K562 (cell line): ENCODE measurements around the gene PBXIP1. TPM values are rescaled to one million over a fixed set of nuclear protein-coding genes. Genes with fewer than 3 reads are reported as not detected.
A peak's percentile ranks its signal among the peaks of the same experiment; 100 is the strongest.

ENCODE experiments used
- ATAC-seq: fragments of 200-7000 bp; cut with Tn5 transposase; 3 replicates; pipeline ENCODE4 v1.9.1; 2020; ENCODE audit warnings: moderate library complexity
- BruUV-seq: library from RNA; stranded (reverse); fragments of 400-500 nt; replicated peaks from 2 replicates; lab custom pipeline; 2021; lab: Mats Ljungman, UMichigan
- CTCF ChIA-PET: fragments of 300-600 bp; formaldehyde crosslinking; extraction: SDS; loops from one replicate; lab custom pipeline; 2021; ENCODE audit warnings: low intra/inter-chr PET ratio; lab: Yijun Ruan, JAX
- POLR2A ChIA-PET: fragments of 300-600, 350-650 bp; sonication (Branson Sonifier 250); formaldehyde crosslinking; extraction: SDS; loops from one replicate; lab custom pipeline; 2021; ENCODE audit warnings: antibody characterized with exemption, inconsistent platforms; lab: Yijun Ruan, JAX
- DNase-seq, 4 experiments: peaks; one replicate each; pipeline versions ENCODE4 v3.0.0 to v3.0.0-alpha.2; 2011 to 2018; ENCODE audit warnings: low spot score in 3 of 4, mixed read lengths in 3 of 4; ENCODE audit errors: extremely low read depth in 1 of 4
- FAIRE-seq: peaks from 2 replicates; lab custom pipeline; 2011; peaks lifted over from hg19 to GRCh38; lab: Jason Lieb, UNC
- H2AFZ ChIP-seq: 2 replicates; pipeline ENCODE4 v1.6.0; 2011; ENCODE audit warnings: low read depth, low read length, control low read depth, inconsistent platforms
- H3K27ac ChIP-seq: fragments of 200-600 bp; 3 replicates; pipeline ENCODE4 v1.8.0; 2011; ENCODE audit warnings: low read depth, mild to moderate bottlenecking, control low read depth, inconsistent platforms, low read length, moderate library complexity, mixed read lengths; ENCODE audit errors: extremely low read depth
- H3K27me3 ChIP-seq, 2 experiments: fragments of 300-600 bp in 1 of 2; 2 replicates in 1 of 2; 3 replicates in 1 of 2; pipeline versions ENCODE4 v1.6.0 to v1.8.0; 2011; ENCODE audit warnings: inconsistent platforms in 2 of 2, low read length in 2 of 2, mild to moderate bottlenecking in 1 of 2, mixed read lengths in 1 of 2, moderate library complexity in 1 of 2; ENCODE audit not compliant: control insufficient read depth in 2 of 2, insufficient read depth in 2 of 2
- H3K36me3 ChIP-seq: fragments of 300-600 bp; 3 replicates; pipeline ENCODE4 v1.8.0; 2011; ENCODE audit warnings: mild to moderate bottlenecking, low read length, inconsistent platforms; ENCODE audit not compliant: control insufficient read depth, insufficient read depth
- H3K4me1 ChIP-seq, 2 experiments: fragments of 200-600 bp in 1 of 2; replicated peaks in 1 of 2; 2 replicates in 1 of 2; 3 replicates in 1 of 2; pipeline versions ENCODE4 v1.5.1 to v1.8.0; 2011; ENCODE audit warnings: inconsistent platforms in 2 of 2, low read length in 2 of 2, mild to moderate bottlenecking in 1 of 2, mixed read lengths in 1 of 2, moderate library complexity in 1 of 2; ENCODE audit not compliant: control insufficient read depth in 2 of 2, insufficient read depth in 2 of 2
- H3K4me2 ChIP-seq: 2 replicates; pipeline ENCODE4 v1.6.1; 2011; ENCODE audit warnings: low read length, control low read depth, inconsistent platforms, mixed read lengths; ENCODE audit not compliant: insufficient read depth
- H3K4me3 ChIP-seq: fragments of 200-600 bp; sonication (generic), shearing (Covaris generic); 2 replicates; pipeline ENCODE4 v1.5.1; 2016; ENCODE audit warnings: control low read depth, inconsistent platforms
- H3K79me2 ChIP-seq: fragments of 200-600 bp; 3 replicates; pipeline ENCODE4 v1.8.0; 2011; ENCODE audit warnings: low read length, inconsistent platforms; ENCODE audit not compliant: control insufficient read depth, insufficient read depth
- H3K9ac ChIP-seq, 2 experiments: 2 replicates each; pipeline versions ENCODE4 v1.6.0 to v1.6.1; 2011; ENCODE audit warnings: low read depth in 2 of 2, low read length in 2 of 2, control low read depth in 1 of 2, inconsistent platforms in 1 of 2, mild to moderate bottlenecking in 1 of 2, mixed read lengths in 1 of 2; ENCODE audit not compliant: insufficient read depth in 1 of 2
- H3K9me1 ChIP-seq: one replicate; pipeline ENCODE4 v1.6.0; 2011; ENCODE audit warnings: inconsistent platforms, mild to moderate bottlenecking, low read length, moderate library complexity; ENCODE audit not compliant: control insufficient read depth, insufficient read depth
- H3K9me3 ChIP-seq: replicated peaks from 2 replicates; pipeline ENCODE4 v1.5.1; 2011; ENCODE audit warnings: low read depth, low read length, inconsistent platforms; ENCODE audit not compliant: control insufficient read depth, insufficient read depth
- H4K20me1 ChIP-seq: replicated peaks from 2 replicates; pipeline ENCODE4 v1.6.1; 2011; ENCODE audit warnings: low read length, inconsistent platforms, mixed read lengths; ENCODE audit not compliant: control insufficient read depth, insufficient read depth
- DPF2 ChIP-seq: fragments of 450-650 bp; IDR thresholded peaks from 2 replicates; pipeline ENCODE4 v1.6.1; 2016
- HDGF ChIP-seq: fragments of 450-650 bp; IDR thresholded peaks from 2 replicates; pipeline ENCODE4 v1.6.1; 2016
- KDM2B ChIP-seq: fragments of 250-450 bp; sonication (Bioruptor Pico); IDR thresholded peaks from 2 replicates; pipeline ENCODE4 v1.8.0; 2021; ENCODE audit warnings: mild to moderate bottlenecking, moderate library complexity
- POLR2AphosphoS5 ChIP-seq: IDR thresholded peaks from 2 replicates; pipeline ENCODE4 v1.6.1; 2011; ENCODE audit warnings: mild to moderate bottlenecking, low read depth, low read length, moderate library complexity; ENCODE audit not compliant: control insufficient read depth, insufficient read depth
- POLR2B ChIP-seq: fragments of 450-650 bp; IDR thresholded peaks from 2 replicates; pipeline ENCODE4 v1.6.1; 2018; ENCODE audit warnings: low read depth; ENCODE audit not compliant: partially characterized antibody
- SIN3A ChIP-seq, 2 experiments: fragments of 150-350 bp in 1 of 2; IDR thresholded peaks; 2 replicates each; pipeline ENCODE4 v1.6.1; 2011 to 2016; ENCODE audit warnings: borderline replicate concordance in 2 of 2, low read depth in 2 of 2, low read length in 2 of 2, mild to moderate bottlenecking in 2 of 2, moderate library complexity in 2 of 2; ENCODE audit not compliant: control insufficient read depth in 1 of 2
- ZNF785 ChIP-seq: fragments of 250-450 bp; sonication (Bioruptor Pico); IDR thresholded peaks from 2 replicates; pipeline ENCODE4 v1.4.0; 2020; ENCODE audit warnings: mild to moderate bottlenecking
- WGBS: fragments of 100-300 bp; shearing (Covaris generic); methylation state at CpG from one replicate; pipeline ENCODE4 v1.1.6; 2016; ENCODE audit warnings: low coverage, mixed read lengths; ENCODE audit not compliant: insufficient coverage; ENCODE audit errors: missing lambda C conversion rate; 5-methylcytosine and 5-hydroxymethylcytosine counted together
- in situ Hi-C: fragments of 300-500 bp; cut with MboI; formaldehyde crosslinking; loops from 4 replicates; pipeline ENCODE4 v1.15.0; 2018; ENCODE audit warnings: inconsistent platforms, mixed read lengths
- intact Hi-C: fragments of 100-400 bp; cut with micrococcal nuclease; formaldehyde crosslinking; loops from 2 replicates; pipeline ENCODE4 v1.14.2; 2022
- polyA plus RNA-seq, 8 experiments: library from polyadenylated mRNA; depleted of rRNA in 4 of 8; stranded (reverse) in 5 of 8; unstranded in 3 of 8; fragments of >200 nt; fragmentation: Nextera tagmentation in 2 of 8; fragmentation: Illumina TruSeq in 1 of 8; extraction: Ambion mirVana in 2 of 8; extraction: Trizol in 1 of 8; gene quantifications; 2 replicates each; pipeline versions ENCODE4 v1.2.1 to v1.2.3, GENCODE V29; 2011 to 2014; ENCODE audit warnings: inconsistent platforms in 1 of 8, missing spikeins in 1 of 8
- total RNA-seq, 7 experiments: library from RNA; depleted of rRNA in 6 of 7; stranded (reverse); fragments of >200 nt in 6 of 7; fragmentation: Illumina TruSeq in 2 of 7; extraction: Trizol in 2 of 7; gene quantifications; 2 replicates each; pipeline versions ENCODE4 v1.2.1 to v1.2.3, GENCODE V29; 2011 to 2021; ENCODE audit warnings: low replicate concordance in 1 of 7
- TF ChIP-seq, protein P1 (sequence below): fragments of 450-650 bp; IDR thresholded peaks from one replicate; pipeline ENCODE4 v1.6.1; 2018; ENCODE audit warnings: mild to moderate bottlenecking, moderate library complexity; ENCODE audit not compliant: partially characterized antibody
- TF ChIP-seq, protein P2 (sequence below): fragments of 150-350 bp; conservative IDR thresholded peaks from 2 replicates; pipeline ENCODE4 v1.6.1; 2014; ENCODE audit warnings: low read length

The PBXIP1 gene
- total and polyA plus RNA-seq, 9 of the 15 experiments (the other 6 are each of a cell fraction or from before 2014, with no cell fraction given), result 0.13 to 8.3 (median 5.8) TPM

DNA sequence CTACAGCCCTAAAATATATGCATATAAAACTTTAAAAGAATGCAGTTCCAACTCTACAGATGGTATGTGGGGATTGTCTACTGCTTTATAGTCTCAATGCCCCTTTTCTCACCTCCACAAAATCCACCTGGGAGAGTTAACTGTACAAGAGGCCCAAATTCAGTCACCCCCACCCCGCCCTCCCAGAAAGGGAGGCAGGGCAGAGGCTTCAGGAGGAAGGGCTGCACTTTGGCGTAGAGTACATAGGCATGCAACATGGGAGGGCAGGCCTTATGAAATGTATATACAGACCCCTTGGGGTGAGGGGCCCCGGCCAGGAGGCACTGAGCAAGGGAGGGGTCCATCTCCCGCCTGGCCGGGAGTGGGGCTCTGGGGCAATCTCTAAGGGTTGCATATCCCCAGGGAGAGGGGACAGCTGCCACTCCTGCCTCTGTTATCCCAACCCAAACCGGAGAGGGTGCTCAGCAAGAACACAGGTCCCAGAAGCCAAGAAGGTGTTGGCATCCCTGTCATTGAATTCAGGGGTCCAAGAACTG lies 7.0 kb upstream of the PBXIP1 start:
- Histone ChIP-seq H3K4me3 (peak overlapping the region; percentile 91; the same call in 1 of the 2 replicates), H3K4me1 (peaks cover 19 to 42% of the 10 kb centered on the region in 2 experiments), H2AFZ (no peak overlapping the region), H3K9me3 (no peaks in the 10 kb centered on the region), H3K9ac (peak overlapping the region; percentile 76 to 97), H3K27ac (peak overlapping the region; percentile 99; the same call in 1 of the 3 replicates), H3K79me2 (peaks cover 36% of the 10 kb centered on the region), H3K36me3 (peaks cover 68% of the 10 kb centered on the region; the same call in 2 of the 3 replicates), H3K4me2 (peak overlapping the region; percentile 90; the same call in 1 of the 2 replicates), H3K27me3 (no peaks in the 10 kb centered on the region), H3K9me1 (no peaks in the 10 kb centered on the region), H4K20me1 (no peaks in the 10 kb centered on the region)
- in situ Hi-C loops (no loop called here), intact Hi-C loops (loop anchor here (5.0 kb wide), 1 partner anchor 119 kb away; no protein-coding TSS in a partner anchor)
- FAIRE-seq (no peak), DNase-seq (no peak), ATAC-seq (no peak)
- ChIA-PET CTCF (interaction anchor here (0.9 to 2.7 kb wide), 4 partner anchors 55 to 403 kb away, joined by 4 to 28 read pairs (median 6); no protein-coding TSS in a partner anchor), POLR2A (interaction anchor here (0.5 to 7.0 kb wide), 4 partner anchors 11 to 110 kb away, joined by 3 to 80 read pairs (median 8); partner anchors contain the start of genes CKS1B, FLAD1 and SHC1)
- WGBS, result 78% methylated on average over 6 of the region's 6 CpGs
- TF ChIP-seq POLR2AphosphoS5 (0 out of 2 replicates have a peak, but pooled peaks have one; percentile 11), ZNF785 (no peak)
- no TSS peak for BruUV-seq

DNA sequence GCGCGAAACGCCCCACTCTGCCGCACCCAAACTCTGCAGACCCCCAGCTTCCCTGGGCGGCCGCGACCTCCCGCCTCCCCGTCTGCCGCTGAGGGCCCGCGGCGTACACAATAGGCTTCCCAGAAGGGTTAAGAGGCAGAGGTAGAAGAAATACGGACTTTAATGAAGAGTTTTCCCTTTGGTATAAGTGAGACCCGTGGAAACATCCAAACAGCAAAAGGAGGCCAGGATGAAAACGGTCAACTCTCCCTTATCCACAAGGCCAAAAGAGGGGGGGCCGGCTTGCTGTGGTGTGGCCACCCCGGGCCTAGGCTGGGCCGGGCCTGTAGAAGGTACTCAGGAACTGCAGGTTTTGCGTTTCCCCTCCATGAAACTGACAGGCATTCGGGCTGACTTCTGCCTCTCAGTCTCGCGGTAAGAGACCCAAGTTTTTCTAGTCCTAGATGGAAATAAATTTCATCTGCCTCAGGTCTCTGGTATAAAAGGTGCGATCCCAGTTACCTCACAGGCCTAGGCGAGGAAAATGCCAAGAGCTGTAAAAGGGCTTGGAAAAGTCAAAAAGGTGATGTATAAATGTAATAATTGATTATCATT lies 6.4 kb upstream of the PBXIP1 start:
- H3K4me2 ChIP-seq, result peak overlapping the region; percentile 90
- no peaks in the 10 kb centered on the region for H4K20me1 ChIP-seq
- BruUV-seq, result TSS peak; percentile 80
- ChIA-PET CTCF (interaction anchor here (0.7 to 2.7 kb wide), 7 partner anchors 34 to 403 kb away, joined by 3 to 28 read pairs (median 4); no protein-coding TSS in a partner anchor), POLR2A (interaction anchor here (0.5 to 7.0 kb wide), 5 partner anchors 10 to 66 kb away, joined by 3 to 80 read pairs (median 5); partner anchors contain the start of genes CKS1B and SHC1)
- ATAC-seq (peak; percentile 49), DNase-seq (peak in 2 of 4 experiments; percentile 56 to 60), FAIRE-seq (no peak)
- peak overlapping the region; percentile 98 for H2AFZ ChIP-seq
- no peaks in the 10 kb centered on the region for H3K9me3 ChIP-seq
- in situ Hi-C loops, result no loop called here
- peak overlapping the region; percentile 97 to 99 for H3K9ac ChIP-seq
- intact Hi-C loops, result loop anchor here (5.0 kb wide), 1 partner anchor 120 kb away; no protein-coding TSS in a partner anchor
- WGBS, result 6% methylated on average over 23 of the region's 25 CpGs
- H3K4me3 ChIP-seq, result peak overlapping the region; percentile 91
- no peaks in the 10 kb centered on the region for H3K27me3 ChIP-seq
- peaks cover 20 to 47% of the 10 kb centered on the region in 2 experiments for H3K4me1 ChIP-seq
- peaks cover 65% of the 10 kb centered on the region; the same call in 2 of the 3 replicates for H3K36me3 ChIP-seq
- peaks cover 36% of the 10 kb centered on the region for H3K79me2 ChIP-seq
- no peaks in the 10 kb centered on the region for H3K9me1 ChIP-seq
- H3K27ac ChIP-seq, result peak overlapping the region; percentile 99
- peak; percentile 24; the same call in 1 of the 2 replicates for TF ChIP-seq DPF2
- TF ChIP-seq, protein P1, sequence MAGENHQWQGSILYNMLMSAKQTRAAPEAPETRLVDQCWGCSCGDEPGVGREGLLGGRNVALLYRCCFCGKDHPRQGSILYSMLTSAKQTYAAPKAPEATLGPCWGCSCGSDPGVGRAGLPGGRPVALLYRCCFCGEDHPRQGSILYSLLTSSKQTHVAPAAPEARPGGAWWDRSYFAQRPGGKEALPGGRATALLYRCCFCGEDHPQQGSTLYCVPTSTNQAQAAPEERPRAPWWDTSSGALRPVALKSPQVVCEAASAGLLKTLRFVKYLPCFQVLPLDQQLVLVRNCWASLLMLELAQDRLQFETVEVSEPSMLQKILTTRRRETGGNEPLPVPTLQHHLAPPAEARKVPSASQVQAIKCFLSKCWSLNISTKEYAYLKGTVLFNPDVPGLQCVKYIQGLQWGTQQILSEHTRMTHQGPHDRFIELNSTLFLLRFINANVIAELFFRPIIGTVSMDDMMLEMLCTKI, result no peak
- TF ChIP-seq KDM2B (CRISPR knock-in tag), result 0 out of 2 replicates have a peak, but pooled peaks have one; percentile 7
- TF ChIP-seq, protein P2, sequence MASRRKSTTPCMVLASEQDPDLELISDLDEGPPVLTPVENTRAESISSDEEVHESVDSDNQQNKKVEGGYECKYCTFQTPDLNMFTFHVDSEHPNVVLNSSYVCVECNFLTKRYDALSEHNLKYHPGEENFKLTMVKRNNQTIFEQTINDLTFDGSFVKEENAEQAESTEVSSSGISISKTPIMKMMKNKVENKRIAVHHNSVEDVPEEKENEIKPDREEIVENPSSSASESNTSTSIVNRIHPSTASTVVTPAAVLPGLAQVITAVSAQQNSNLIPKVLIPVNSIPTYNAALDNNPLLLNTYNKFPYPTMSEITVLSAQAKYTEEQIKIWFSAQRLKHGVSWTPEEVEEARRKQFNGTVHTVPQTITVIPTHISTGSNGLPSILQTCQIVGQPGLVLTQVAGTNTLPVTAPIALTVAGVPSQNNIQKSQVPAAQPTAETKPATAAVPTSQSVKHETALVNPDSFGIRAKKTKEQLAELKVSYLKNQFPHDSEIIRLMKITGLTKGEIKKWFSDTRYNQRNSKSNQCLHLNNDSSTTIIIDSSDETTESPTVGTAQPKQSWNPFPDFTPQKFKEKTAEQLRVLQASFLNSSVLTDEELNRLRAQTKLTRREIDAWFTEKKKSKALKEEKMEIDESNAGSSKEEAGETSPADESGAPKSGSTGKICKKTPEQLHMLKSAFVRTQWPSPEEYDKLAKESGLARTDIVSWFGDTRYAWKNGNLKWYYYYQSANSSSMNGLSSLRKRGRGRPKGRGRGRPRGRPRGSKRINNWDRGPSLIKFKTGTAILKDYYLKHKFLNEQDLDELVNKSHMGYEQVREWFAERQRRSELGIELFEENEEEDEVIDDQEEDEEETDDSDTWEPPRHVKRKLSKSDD, result no peak
- TF ChIP-seq SIN3A (IDR thresholded peaks at IDR 0.05; ENCODE audit: borderline replicate concordance in 2 of 2, control insufficient read depth in 1 of 2, low read depth in 2 of 2, low read length in 2 of 2), result peak in 1 of 2 experiments; percentile 43; a peak in 1 of 4 replicates
- TF ChIP-seq POLR2B, result peak; percentile 14
- 0 out of 2 replicates have a peak, but pooled peaks have one; percentile 41 for TF ChIP-seq HDGF
